Right hindlimb (tissue), 1 donor: ENCODE measurements around the gene KANSL1.

Experiments
- DNase-seq: peaks from one replicate; pipeline ENCODE4 v3.0.0-alpha.2; 2018

The KANSL1 gene

DNA sequence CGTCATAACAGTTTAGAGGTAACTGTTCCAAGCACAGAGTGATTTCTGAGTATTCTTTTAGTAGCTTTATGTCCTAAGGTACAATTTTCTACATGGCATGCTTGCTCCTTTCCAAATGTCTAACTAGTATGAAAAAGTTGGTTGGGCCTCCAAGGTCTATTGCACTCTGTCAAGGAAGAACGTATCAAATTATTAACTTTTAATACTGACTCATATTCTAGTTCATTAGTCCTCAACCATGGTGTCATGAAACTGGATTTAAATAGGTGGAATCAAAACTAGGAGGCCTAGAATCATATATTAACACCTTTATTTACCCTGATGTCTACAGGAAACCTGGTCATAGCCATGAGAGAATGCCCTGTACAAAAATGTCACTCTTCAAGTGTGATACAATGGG, 132.8 kb downstream of the KANSL1 start:
- no peak for DNase-seq

DNA sequence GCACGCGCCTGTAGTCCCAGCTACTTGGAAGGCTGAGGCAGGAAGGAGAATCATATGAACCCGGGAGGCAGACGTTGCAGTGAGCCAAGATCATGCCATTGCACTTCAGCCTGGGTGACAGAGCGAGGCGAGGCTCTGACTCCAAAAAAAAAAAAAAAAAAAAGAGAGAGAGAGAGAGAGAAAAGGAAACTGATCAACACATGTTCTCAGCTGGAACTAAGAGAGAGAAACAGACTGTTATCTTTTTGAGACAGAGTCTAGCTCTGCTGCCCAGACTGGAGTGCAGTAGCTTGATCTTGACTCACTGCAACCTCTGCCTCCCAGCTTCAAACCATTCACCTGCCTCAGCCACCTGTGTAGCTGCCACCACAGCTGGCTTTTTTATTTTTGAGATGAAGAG, 133.7 kb downstream of the KANSL1 start:
- DNase-seq: no peak

DNA sequence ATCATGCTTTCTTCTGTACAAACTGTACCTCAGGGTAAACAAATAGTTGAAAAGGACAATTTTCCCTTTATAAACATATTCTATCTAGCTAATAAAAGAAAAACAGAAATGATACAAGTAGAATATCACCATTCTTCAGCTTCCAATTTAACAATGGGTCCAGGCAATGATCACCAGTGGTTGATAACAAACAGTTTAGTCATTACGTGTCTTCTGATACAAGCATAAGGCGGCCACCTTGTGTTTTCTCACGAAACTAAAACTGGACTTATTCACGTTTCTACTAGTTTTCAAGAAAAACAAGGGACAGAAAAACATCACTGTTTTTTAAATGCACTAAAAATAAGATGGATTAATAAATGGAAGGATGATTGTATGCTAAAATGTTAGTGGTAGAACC, 135.9 kb downstream of the KANSL1 start:
- no peak for DNase-seq

DNA sequence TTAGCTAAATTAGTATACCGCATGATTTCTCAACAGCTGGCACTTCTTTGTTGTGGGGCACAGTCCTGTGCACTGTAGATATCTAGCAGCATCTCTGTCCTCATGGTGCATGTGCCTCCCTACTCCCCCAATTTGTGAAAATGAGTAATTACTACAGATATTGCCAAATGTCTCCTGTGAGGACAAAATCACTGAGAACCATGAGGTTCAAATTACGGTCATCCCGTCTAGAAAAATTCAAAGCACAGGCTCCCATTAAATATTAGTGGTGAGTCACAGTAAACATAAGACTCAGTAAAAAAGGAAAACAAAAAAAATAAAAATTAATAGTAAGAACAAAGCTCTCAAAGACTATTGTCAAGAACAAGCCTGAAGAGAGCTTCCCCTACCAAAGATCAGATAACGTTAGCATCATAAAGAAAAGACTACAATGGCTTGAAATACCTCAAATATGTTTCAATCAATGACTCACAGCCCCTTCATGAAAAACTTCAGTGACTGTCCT, 136.4 kb downstream of the KANSL1 start:
- DNase-seq: no peak

DNA sequence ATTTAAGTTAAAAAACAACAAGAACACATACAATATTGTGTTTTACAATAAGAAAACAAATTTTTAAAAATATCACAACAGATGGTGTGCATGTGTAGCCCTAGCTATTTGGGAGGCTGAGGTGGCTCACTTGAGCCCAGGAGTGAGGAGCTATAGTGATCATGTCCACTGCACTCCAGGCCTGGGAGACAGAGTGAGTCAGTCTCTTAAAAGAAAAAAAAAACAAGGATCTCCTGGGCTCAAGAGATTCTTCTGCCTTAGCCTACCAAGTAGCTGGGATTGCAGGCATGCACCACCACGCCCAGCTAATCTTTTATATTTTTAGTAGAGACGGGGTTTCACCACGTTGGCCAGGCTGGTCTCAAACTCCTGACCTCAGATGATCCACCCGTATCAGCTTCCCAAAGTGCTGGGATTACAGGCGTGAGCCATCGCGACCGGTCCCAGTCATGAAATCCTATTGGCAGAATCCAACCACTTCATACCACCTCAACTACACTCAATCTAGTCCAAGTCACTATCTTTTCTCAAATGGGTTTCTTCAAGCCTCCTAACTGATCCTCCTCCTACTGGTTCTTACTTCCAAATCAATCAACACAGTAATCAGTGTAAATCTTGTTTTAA, 139.2 kb downstream of the KANSL1 start:
- DNase-seq: no peak

DNA sequence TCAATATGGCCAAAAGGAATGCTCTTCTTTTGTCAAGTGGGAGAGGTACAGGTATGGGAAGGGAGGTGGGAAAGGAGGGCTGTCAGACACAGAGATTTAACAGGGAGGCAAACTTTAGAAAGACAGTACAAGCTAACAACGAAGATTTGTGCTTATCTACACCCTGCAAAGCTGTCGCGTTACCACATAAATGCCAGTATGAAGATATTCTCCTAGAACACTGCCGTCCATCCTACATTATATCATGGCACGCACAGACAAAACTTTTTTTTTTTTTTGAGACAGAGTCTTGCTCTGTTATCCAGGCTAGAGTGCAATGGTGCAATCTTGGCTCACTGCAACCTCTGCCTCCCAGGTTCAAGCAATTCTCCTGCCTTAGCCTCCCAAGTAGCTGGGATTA, 143.6 kb downstream of the KANSL1 start:
- no peak for DNase-seq

DNA sequence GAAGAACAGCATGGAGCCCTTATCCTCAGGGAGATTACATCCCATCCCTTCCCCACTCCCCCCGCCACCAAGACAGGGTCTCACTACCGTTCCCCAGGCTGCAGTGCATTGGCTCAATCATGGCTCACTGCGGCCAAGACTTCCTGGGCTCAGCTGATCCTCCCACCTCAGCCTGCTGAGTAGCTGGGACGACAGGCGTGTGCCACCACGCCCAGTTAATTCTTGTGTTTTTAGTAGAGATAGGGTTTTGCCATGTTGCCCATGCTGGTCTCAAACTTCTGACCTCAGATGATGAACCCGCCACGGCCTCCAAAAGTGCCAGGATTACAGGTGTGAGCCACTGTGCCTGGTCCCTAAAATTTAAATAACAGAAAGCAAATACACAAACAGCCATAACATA, 145.4 kb downstream of the KANSL1 start:
- no peak for DNase-seq

- no peak for DNase-seq
Observed at GRCh38 chr17:46047398-46047797, 145.8 kb downstream of the KANSL1 start.

DNA sequence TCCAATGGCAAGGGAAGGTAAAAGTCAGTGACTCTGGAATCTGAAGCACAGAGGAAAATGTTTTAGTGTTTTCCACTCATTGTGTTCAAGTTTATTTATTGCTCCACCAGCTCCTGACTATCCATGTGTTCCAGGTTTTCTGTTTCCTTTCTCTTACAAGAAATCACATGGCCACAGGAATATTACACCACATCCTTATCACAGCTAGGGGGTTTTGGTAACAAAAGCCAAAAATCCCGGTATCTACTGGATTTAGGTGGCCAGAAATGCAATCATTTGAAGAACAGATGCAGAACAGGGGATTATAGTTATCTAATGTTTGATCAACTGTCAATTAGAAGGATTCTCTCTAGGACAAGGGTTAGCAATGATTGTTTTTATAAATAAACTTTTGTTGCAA, 146.3 kb downstream of the KANSL1 start:
- no peak for DNase-seq

DNA sequence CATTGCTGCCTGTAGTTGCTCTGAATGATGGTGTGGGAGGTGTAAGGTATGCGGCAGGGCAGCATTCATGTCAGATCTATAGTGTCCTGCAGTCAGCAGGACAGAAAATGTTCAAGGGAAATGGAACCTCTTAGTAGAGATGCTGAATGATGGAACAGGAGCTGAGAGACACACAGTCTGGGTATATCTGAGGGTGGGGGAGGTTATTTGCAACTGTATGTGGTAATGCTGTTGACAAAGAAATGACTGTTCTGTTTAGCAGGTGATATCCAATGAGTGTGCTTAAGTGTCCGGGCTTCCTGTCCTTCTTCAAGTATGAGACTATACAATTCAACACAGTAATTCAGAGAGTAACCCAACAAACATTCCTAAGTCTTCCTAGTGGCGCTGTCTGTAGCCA, 147.6 kb downstream of the KANSL1 start:
- no peak for DNase-seq

- no peak for DNase-seq
Observed at GRCh38 chr17:46044989-46045388, 148.2 kb downstream of the KANSL1 start.

- peak; percentile 65 for DNase-seq
Observed at GRCh38 chr17:46044286-46044928, 148.8 kb downstream of the KANSL1 start.

DNA sequence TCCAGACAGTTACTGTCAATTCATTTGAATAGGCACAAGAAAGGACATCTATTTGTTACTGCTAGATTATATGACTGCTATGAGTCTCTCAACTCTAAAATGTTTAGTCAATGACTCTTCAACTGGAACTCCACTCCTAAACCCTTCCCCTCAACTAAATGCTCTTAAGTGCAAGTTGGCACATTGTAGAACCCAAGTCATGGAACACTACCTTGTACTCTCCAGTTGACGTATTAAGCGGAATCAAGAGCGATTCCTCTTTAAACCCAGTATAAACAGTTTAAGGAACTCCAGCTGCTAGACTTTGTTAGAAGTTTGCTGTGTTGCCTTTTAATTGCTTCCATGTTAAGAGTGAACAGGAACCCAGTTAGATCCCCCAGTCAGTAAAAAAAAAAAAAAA, 149.6 kb downstream of the KANSL1 start:
- no peak for DNase-seq

- no peak for DNase-seq
Observed at GRCh38 chr17:46042925-46043324, 150.3 kb downstream of the KANSL1 start.

DNA sequence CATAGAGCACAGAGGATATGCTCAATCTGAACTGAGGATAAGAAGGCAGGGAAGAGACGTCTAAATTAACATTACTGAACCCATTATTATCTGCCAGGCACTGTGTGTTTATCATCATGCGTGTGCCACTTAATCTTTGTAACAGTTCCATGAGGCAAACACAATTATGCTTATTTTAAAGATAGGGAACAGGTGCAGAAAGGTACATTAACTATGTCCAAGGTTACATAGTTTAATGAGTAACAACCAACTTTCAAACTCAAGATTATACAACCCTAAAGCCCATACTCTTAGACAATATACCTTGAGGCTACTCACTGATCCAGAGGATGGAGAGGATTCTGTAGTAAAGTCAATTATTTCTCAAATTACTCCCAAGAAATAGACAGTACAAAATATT, 151.0 kb downstream of the KANSL1 start:
- no peak for DNase-seq

DNA sequence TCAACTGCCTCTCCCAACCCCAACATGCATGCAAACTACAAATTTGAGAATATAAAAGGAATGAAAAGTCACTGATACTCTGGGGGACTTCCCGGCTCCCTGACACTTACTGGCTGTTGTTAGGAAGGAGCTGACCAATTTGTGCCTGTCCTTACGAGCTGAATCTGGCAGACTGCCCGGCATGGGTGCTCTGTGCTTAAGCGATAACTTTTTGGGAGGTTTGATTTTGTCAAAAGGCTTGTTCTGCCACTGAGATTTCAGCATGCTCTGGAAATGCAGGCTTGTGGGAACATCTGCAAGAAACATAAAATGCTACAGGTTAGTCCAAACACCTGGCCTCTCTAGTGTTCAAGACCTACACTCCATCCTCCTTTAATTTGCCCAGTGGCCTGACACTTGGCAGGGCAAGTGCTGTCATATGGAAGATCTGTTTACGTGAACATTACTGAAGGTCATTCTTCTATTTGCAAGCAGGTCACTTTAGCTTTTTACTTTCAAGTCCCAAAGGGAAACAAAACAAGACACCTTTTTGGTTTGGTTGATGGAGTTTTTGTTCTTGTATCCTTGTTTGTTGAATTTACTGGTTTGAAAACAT, 153.5 kb downstream of the KANSL1 start:
- no peak for DNase-seq

DNA sequence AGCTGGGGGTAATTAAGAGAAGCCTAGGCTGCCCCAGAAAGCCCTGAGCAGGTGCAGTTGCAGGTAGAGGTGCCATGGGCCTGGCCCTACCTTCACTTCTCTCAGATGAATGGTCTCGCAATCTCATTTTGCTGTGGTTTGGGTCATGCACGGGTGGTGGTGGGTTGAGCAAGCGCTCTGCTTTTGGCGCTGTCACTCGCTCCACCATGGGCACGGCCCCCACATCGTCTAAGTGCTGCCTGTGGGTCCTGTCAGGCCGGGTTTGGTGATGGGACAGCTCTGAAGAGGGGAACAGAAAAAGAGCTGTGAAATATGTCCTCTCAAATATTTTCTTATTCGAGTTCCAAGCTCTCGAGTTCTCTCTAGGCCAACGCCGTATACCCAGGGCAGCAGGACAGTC, 154.3 kb downstream of the KANSL1 start:
- DNase-seq: no peak

- DNase-seq: no peak
Observed at GRCh38 chr17:46038414-46038813, 154.8 kb downstream of the KANSL1 start.

DNA sequence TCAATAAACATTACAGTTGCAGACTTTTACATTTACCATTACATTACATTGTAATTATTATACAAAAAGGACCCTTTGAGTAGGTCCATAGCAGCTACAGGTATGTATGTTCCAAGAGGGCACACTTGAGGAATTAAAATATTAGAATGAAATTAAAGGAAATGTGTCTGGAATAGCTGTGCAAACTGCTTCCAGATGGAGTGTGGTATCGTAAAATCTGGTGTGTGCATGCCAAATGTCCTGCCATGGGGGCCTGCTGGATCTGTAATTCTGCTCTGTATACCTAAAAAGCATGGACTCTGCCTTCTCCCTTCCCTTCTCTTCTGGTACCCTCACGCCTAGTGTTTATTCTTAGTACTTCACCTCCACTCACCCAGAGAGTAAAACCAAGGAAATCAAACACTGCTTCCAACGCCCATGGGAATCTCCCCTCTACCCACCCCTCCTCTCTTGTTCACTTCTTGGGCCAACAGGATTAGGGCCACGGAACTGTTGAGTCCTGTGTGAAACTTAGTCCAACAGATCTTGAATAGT, 155.4 kb downstream of the KANSL1 start:
- DNase-seq: no peak

DNA sequence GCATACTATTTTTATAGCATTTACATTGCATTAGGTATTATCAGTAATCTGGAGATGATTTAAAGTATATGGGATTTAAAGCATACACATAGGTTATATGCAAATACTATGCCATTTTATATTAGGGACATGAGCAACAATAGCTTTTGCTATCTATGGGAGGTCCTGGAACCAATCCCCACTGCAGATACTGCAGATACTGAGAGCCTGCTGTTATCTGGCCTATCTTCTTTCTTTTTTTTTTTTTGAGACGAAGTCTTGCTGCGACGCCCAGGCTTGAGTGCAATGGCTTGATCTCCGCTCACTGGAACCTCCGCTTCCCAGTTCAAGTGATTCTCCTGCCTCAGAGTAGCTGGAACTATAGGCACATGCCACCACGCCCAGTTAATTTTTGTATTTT, 156.7 kb downstream of the KANSL1 start:
- no peak for DNase-seq

DNA sequence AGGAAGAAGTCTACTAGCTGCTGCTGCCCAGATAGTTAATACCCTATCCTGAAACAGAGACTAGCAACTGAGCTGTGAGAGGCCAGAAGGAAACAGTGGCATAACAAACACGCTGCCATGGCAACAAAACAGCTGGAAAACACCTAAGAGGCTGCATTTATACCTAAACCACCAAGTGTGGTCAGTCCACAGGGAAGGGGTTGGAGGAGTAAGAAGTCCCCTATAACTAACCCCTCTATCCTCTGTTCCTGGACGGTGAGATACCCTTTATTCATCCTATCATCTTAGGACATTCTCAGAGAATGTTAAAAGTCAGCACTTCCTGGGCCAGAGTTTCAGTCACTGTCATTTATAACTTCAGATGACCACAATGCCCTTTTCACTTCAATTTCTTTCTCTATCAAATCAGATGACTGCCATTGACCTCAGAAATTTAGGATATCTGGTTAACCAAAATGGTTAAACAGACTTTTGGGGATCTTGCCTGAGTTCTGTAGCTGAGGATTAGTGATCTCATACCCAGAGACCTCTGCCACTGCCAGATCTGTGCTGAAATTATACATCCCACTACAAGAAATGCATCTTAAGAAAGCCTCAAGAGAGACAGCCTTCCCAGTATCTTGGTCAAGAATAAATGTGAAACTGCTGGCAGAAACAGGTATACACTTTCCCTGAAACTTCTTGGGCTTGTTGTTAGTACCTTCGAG, 158.0 kb downstream of the KANSL1 start:
- no peak for DNase-seq

GRCh38 chr17:46033392-46033791, 159.8 kb downstream of the KANSL1 start:
- DNase-seq: no peak

- DNase-seq: no peak
Observed at GRCh38 chr17:46032909-46033308, 160.3 kb downstream of the KANSL1 start.

DNA sequence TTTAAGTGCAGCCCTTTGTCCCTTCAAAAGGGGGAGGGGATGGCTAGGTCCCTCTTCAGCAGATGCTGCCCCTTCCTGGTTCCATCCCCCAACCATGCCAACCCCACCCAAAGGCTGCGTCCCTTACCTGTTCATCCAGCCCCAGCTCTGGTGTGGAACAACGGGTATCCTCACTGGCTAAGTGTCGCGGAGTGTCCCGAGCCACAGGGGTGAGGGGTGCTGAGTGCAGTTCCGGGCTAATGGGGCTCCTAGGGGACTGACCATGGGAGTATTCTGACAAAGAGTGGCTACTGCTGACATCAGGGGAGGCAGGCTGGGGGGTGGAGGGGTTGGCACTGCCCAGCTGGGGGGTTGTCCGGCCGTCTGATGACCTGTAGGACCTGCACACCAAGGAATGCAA, 161.3 kb downstream of the KANSL1 start:
- DNase-seq: no peak
